Left colon (tissue), 2 donors: ENCODE results near the gene SVBP. TPM values are rescaled to one million over a fixed set of nuclear protein-coding genes. Genes with fewer than 3 reads are reported as not detected.
A peak's percentile ranks its signal among the peaks of the same experiment; 100 is the strongest.

Experiments used
- ATAC-seq: fragments of 200-7000 bp; cut with Tn5 transposase; one replicate; pipeline ENCODE4 v1.9.1; 2020; ENCODE audit warnings: mild to moderate bottlenecking, moderate library complexity
- DNase-seq, 2 donors: peaks; one replicate each; pipeline ENCODE4 v3.0.0-alpha.2; 2020
- intact Hi-C, 2 donors: fragments of 100-400 bp; cut with DNase I in 1 of 2; cut with micrococcal nuclease in 1 of 2; formaldehyde crosslinking; loops; one replicate each; pipeline versions ENCODE4 v1.11.2 to v1.14.0; 2022; cut with DNase I, micrococcal nuclease
- total RNA-seq, 2 donors: library from RNA; stranded (reverse); fragmentation: NEBNext Ultra II Directional; extraction: Animal tissue kit (Norgen Biotek cat#: 25700); gene quantifications; one replicate each; pipeline ENCODE4 v1.2.1, GENCODE V29; 2021
- donor health status: DM: no; HTN: no; CAD: no.
- donor health status: DM: yes; HTN: yes; CAD: no.

The SVBP gene
- total RNA-seq, 2 donors from 2014 or later: 11.7 to 18.0 TPM

- intact Hi-C loops: no loop called here
- DNase-seq: no peak
- ATAC-seq: no peak
Observed at GRCh38 chr1:42845193-42845592, 28.0 kb upstream of the SVBP start.

- intact Hi-C loops: no loop called here
- no peak for DNase-seq
- ATAC-seq: no peak
Observed at GRCh38 chr1:42844592-42845140, 27.5 kb upstream of the SVBP start.

GRCh38 chr1:42841440-42842147 lies 24.4 kb upstream of the SVBP start:
- no peak for DNase-seq
- intact Hi-C loops: no loop called here

GRCh38 chr1:42841010-42841409 lies 23.8 kb upstream of the SVBP start:
- ATAC-seq: no peak
- intact Hi-C loops: no loop called here
- DNase-seq: no peak

More at GRCh38 chr1:42841440-42842147, 24.4 kb upstream of the SVBP start:
- ATAC-seq: no peak

- peak; percentile 16 for ATAC-seq
- intact Hi-C loops: no loop called here
- no peak for DNase-seq
Observed at GRCh38 chr1:42838482-42839190, 21.4 kb upstream of the SVBP start.

GRCh38 chr1:42837709-42838108 lies 20.5 kb upstream of the SVBP start:
- DNase-seq (no peak), ATAC-seq (no peak)

GRCh38 chr1:42835422-42835821 lies 18.2 kb upstream of the SVBP start:
- ATAC-seq (no peak), DNase-seq (no peak)
- intact Hi-C loops: no loop called here

More at GRCh38 chr1:42837709-42838108, 20.5 kb upstream of the SVBP start:
- intact Hi-C loops: no loop called here

- ATAC-seq (no peak), DNase-seq (no peak)
- intact Hi-C loops: no loop called here
Observed at GRCh38 chr1:42834803-42835202, 17.6 kb upstream of the SVBP start.

- intact Hi-C loops: no loop called here
- no peak for DNase-seq
- no peak for ATAC-seq
Observed at GRCh38 chr1:42833981-42834380, 16.8 kb upstream of the SVBP start.

GRCh38 chr1:42832641-42833240 lies 15.5 kb upstream of the SVBP start:
- no peak for DNase-seq
- intact Hi-C loops: no loop called here
- no peak for ATAC-seq

- no peak for ATAC-seq
- intact Hi-C loops: no loop called here
Observed at GRCh38 chr1:42831273-42831672, 14.1 kb upstream of the SVBP start.

GRCh38 chr1:42830631-42831030 lies 13.4 kb upstream of the SVBP start:
- ATAC-seq (no peak), DNase-seq (no peak)
- intact Hi-C loops: no loop called here

More at GRCh38 chr1:42831273-42831672, 14.1 kb upstream of the SVBP start:
- DNase-seq: no peak

GRCh38 chr1:42825036-42825851 lies 8.0 kb upstream of the SVBP start:
- intact Hi-C loops: no loop called here
- no peak for ATAC-seq
- no peak for DNase-seq

GRCh38 chr1:42824481-42825035 lies 7.4 kb upstream of the SVBP start:
- DNase-seq (no peak), ATAC-seq (no peak)
- intact Hi-C loops: no loop called here

GRCh38 chr1:42822800-42823392 lies 5.7 kb upstream of the SVBP start:
- DNase-seq (no peak), ATAC-seq (no peak)
- intact Hi-C loops: no loop called here

- intact Hi-C loops: no loop called here
- DNase-seq (no peak), ATAC-seq (no peak)
Observed at GRCh38 chr1:42821690-42822089, 4.5 kb upstream of the SVBP start.

- ATAC-seq (no peak), DNase-seq (no peak)
- intact Hi-C loops: no loop called here
Observed at GRCh38 chr1:42820813-42821212, 3.6 kb upstream of the SVBP start.

GRCh38 chr1:42817976-42818375 lies 779 bp upstream of the SVBP start:
- intact Hi-C loops: no loop called here
- no peak for ATAC-seq
- no peak for DNase-seq

- no peak for DNase-seq
- no peak for ATAC-seq
- intact Hi-C loops: no loop called here
Observed at GRCh38 chr1:42817440-42817767, 207 bp upstream of the SVBP start.
